Calu3 (cell line): Measurements from ENCODE around the gene SH3RF3. TPM values are rescaled to one million over a fixed set of nuclear protein-coding genes. Genes with fewer than 3 reads are reported as not detected.
"Not testable (repeated sequence)": the region's sequence is repeated elsewhere in the genome, so short reads cannot be mapped to it uniquely, and the experiment has no call there.

Experiments
- BruUV-seq: library from RNA; stranded (reverse); fragments of 400-500 nt; replicated peaks from 2 replicates; lab custom pipeline; 2021; lab: Mats Ljungman, UMichigan
- CTCF ChIA-PET: fragments of 300-600 bp; sonication (Branson Sonifier 250); formaldehyde crosslinking; loops from one replicate; lab custom pipeline; 2022; ENCODE audit warnings: antibody characterized with exemption; lab: Charles Lee
- DNase-seq: peaks from one replicate; pipeline ENCODE4 v3.0.0; 2022
- H3K27ac Mint-ChIP-seq: one replicate; pipeline ENCODE4 v1.8.0; 2022; ENCODE audit warnings: mixed read lengths; ENCODE audit not compliant: unreplicated experiment
- H3K27me3 Mint-ChIP-seq: one replicate; pipeline ENCODE4 v1.8.0; 2022; ENCODE audit warnings: mixed read lengths; ENCODE audit not compliant: unreplicated experiment
- H3K36me3 Mint-ChIP-seq: one replicate; pipeline ENCODE4 v1.8.0; 2022; ENCODE audit warnings: mild to moderate bottlenecking, moderate library complexity, mixed read lengths; ENCODE audit not compliant: insufficient read depth, unreplicated experiment
- H3K4me1 Mint-ChIP-seq: one replicate; pipeline ENCODE4 v1.8.0; 2022; ENCODE audit warnings: mild to moderate bottlenecking, low read depth, mixed read lengths; ENCODE audit not compliant: unreplicated experiment
- H3K4me3 Mint-ChIP-seq: one replicate; pipeline ENCODE4 v1.8.0; 2022; ENCODE audit warnings: mild to moderate bottlenecking, low read depth, moderate library complexity, mixed read lengths; ENCODE audit not compliant: unreplicated experiment
- H3K9me3 Mint-ChIP-seq: one replicate; pipeline ENCODE4 v1.8.0; 2022; ENCODE audit warnings: low read depth, mixed read lengths; ENCODE audit not compliant: unreplicated experiment
- intact Hi-C: fragments of 100-400 bp; cut with micrococcal nuclease; formaldehyde crosslinking; loops from one replicate; pipeline ENCODE4 v1.10.0; 2022; ENCODE audit not compliant: unreplicated experiment
- total RNA-seq: library from RNA; stranded (reverse); gene quantifications from 2 replicates; pipeline ENCODE4 v1.2.3, GENCODE V29; 2022
- TF ChIP-seq, protein P1 (sequence below): fragments of 200-600 bp; IDR thresholded peaks from one replicate; pipeline ENCODE4 v1.8.0; 2022; ENCODE audit warnings: antibody characterized with exemption; ENCODE audit not compliant: unreplicated experiment

SH3RF3 gene
- total RNA-seq, 1 experiment from 2014 or later: 0.17 TPM

DNA sequence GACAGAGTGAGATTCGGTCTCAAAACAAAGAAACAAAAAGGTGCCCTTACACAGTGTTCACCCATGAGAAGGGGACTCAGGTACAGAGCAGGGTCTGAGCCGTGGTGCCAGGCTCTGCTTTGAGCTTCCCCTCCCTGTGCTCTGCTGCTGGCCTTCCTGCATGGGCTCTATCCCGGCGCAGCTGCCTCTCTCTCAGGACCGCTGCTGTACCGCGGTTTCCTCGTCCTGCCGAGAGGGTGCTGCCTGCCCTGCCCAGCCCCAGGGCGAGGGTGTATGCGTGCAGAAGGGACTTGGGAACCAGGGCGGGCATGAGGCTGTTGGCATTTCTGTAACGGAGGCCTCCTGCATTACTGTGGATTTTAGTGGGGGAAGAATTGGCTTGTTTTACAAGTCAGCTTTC is 30.1 kb downstream of the SH3RF3 start:
- CTCF ChIA-PET: no interaction called here
- intact Hi-C loops: no loop called here
- no peaks in the 10 kb centered on the region for H3K9me3 Mint-ChIP-seq
- DNase-seq: no peak
- no peaks in the 10 kb centered on the region for H3K36me3 Mint-ChIP-seq
- TF ChIP-seq, protein P1, sequence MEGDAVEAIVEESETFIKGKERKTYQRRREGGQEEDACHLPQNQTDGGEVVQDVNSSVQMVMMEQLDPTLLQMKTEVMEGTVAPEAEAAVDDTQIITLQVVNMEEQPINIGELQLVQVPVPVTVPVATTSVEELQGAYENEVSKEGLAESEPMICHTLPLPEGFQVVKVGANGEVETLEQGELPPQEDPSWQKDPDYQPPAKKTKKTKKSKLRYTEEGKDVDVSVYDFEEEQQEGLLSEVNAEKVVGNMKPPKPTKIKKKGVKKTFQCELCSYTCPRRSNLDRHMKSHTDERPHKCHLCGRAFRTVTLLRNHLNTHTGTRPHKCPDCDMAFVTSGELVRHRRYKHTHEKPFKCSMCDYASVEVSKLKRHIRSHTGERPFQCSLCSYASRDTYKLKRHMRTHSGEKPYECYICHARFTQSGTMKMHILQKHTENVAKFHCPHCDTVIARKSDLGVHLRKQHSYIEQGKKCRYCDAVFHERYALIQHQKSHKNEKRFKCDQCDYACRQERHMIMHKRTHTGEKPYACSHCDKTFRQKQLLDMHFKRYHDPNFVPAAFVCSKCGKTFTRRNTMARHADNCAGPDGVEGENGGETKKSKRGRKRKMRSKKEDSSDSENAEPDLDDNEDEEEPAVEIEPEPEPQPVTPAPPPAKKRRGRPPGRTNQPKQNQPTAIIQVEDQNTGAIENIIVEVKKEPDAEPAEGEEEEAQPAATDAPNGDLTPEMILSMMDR: no peak
- H3K4me3 Mint-ChIP-seq: no peak overlapping the region
- no peaks in the 10 kb centered on the region for H3K4me1 Mint-ChIP-seq
- peaks cover 97% of the 10 kb centered on the region for H3K27me3 Mint-ChIP-seq
- no TSS peak for BruUV-seq
- H3K27ac Mint-ChIP-seq: no peak overlapping the region

DNA sequence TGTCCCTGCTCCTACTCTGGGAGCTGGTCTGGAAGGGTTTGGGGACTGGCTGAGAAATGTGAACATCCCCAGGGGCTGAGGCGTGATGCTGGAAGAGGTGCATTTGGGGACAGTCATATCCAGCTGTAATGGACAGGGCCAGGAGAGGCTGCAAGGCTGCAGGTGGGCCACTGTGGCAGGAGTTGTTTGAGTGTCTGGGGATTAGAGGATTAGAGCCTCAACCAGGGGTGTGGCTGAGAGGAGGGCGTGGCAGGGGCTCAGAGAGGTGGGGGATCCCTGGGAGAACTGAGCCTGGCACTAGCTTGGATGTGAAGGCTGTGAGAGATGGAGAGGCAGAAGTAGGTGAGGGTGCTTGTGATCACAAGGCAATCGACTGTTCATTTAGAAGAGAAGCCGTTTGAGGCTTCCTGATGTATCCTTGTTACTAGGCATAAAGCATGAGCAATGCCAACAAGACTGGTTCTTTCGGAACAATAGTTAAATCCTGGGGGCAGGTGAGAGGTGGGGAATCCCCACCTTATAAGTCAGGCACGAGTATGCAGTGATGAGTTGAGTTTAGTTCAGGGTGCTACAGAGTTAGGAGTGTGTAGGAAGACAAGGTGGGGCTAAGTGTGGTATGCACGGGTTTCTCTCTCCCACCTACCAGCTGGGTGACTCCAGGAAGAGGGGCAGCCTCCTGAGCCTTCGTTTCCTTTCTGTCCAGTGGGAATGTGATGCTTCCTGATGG is 31.9 kb downstream of the SH3RF3 start:
- Mint-ChIP-seq H3K27ac (no peak overlapping the region), H3K27me3 (peaks cover 97% of the 10 kb centered on the region), H3K36me3 (no peaks in the 10 kb centered on the region), H3K9me3 (no peaks in the 10 kb centered on the region), H3K4me3 (no peak overlapping the region), H3K4me1 (no peaks in the 10 kb centered on the region)
- intact Hi-C loops: no loop called here
- TF ChIP-seq, protein P1: no peak
- CTCF ChIA-PET: no interaction called here
- no TSS peak for BruUV-seq
- no peak for DNase-seq

DNA sequence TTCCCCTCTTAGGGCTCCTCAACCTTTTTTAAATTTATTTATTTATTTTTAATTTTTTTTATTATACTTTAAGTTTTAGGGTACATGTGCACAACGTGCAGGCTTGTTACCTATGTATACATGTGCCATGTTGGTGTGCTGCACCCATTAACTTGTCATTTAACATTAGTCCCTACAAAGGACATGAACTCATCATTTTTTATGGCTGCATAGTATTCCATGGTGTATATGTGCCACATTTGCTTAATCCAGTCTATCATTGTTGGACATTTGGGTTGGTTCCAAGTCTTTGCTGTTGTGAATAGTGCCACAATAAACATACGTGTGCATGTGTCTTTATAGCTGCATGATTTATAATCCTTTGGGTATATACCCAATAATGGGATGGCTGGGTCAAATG is 33.4 kb downstream of the SH3RF3 start:
- H3K36me3 Mint-ChIP-seq, BruUV-seq, H3K4me3 Mint-ChIP-seq, intact Hi-C loops, H3K4me1 Mint-ChIP-seq, H3K27ac Mint-ChIP-seq, DNase-seq, H3K9me3 Mint-ChIP-seq, CTCF ChIA-PET: not testable (repeated sequence)
- peaks cover 97% of the 10 kb centered on the region for H3K27me3 Mint-ChIP-seq

DNA sequence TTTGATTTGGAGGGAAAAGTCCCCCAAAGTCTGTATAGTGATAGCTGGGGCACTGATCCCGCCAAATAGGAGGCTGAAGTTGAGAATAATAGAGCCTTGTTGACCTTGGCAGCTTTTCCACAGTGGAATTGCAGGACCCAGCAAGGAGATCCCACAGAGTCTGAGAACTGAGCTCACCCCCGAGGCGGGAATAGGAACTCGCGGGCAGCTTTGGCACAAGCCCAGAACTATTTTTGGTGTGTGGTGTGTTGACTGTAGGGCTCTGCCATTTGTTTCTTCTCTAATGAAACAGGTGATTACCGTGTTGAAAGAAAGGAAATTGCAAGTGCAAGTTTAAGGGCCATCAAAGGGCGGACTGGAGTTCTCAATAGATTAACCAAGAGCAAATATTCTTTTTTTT is 34.0 kb downstream of the SH3RF3 start:
- Mint-ChIP-seq H3K4me3 (no peak overlapping the region), H3K27me3 (peaks cover 97% of the 10 kb centered on the region), H3K9me3 (no peaks in the 10 kb centered on the region), H3K36me3 (no peaks in the 10 kb centered on the region), H3K4me1 (no peaks in the 10 kb centered on the region), H3K27ac (no peak overlapping the region)
- CTCF ChIA-PET: no interaction called here
- no peak for DNase-seq
- intact Hi-C loops: no loop called here
- no TSS peak for BruUV-seq
- TF ChIP-seq, protein P1: no peak

DNA sequence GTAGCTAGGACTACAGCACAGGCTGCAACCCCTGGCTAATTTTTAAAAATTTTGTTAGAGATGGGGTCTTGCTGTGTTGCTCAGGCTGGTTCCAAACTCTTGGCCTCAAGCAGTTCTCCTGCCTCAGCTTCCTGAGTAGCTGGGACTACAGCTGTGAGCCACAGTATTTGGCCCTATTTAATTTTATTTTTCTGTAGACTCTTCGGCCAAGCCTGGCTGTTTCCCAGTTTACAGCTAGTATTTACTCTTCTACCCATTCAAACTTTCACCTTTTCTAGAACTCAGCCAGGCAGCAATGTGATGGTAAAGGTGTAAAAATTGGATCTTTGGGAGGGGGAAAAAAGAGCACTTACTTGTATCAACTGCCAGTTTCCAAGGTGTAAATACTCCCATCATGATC is 35.3 kb downstream of the SH3RF3 start:
- H3K4me3 Mint-ChIP-seq: no peak overlapping the region
- intact Hi-C loops: no loop called here
- CTCF ChIA-PET: no interaction called here
- H3K27ac Mint-ChIP-seq: no peak overlapping the region
- no peaks in the 10 kb centered on the region for H3K9me3 Mint-ChIP-seq
- BruUV-seq: no TSS peak
- no peaks in the 10 kb centered on the region for H3K36me3 Mint-ChIP-seq
- H3K4me1 Mint-ChIP-seq: no peaks in the 10 kb centered on the region
- TF ChIP-seq, protein P1: no peak
- H3K27me3 Mint-ChIP-seq: peaks cover 97% of the 10 kb centered on the region
- no peak for DNase-seq
